K562 (cell line): ENCODE data around the gene KCTD18. TPM values are rescaled to one million over a fixed set of nuclear protein-coding genes. Genes with fewer than 3 reads are reported as not detected.

Experiments used
- CREM ChIP-seq: IDR thresholded peaks from 2 replicates; pipeline ENCODE4 v1.6.1; 2014; ENCODE audit warnings: antibody characterized with exemption, low read depth
- DPF2 ChIP-seq: fragments of 450-650 bp; IDR thresholded peaks from 2 replicates; pipeline ENCODE4 v1.6.1; 2016
- FOXK2 ChIP-seq, 2 experiments: fragments of 450-650 bp; IDR thresholded peaks in 1 of 2; conservative IDR thresholded peaks in 1 of 2; 2 replicates each; pipeline ENCODE4 v1.6.1; 2016; ENCODE audit warnings: low read depth in 2 of 2, mild to moderate bottlenecking in 1 of 2
- HCFC1 ChIP-seq: IDR thresholded peaks from 2 replicates; pipeline ENCODE4 v1.6.1; 2012; ENCODE audit warnings: low read depth, low read length, improper control_type of control experiment
- HMG20B ChIP-seq: fragments of 250-450 bp; sonication (Bioruptor Pico); IDR thresholded peaks from 2 replicates; pipeline ENCODE4 v1.5.0; 2021; ENCODE audit warnings: mild to moderate bottlenecking
- IRF1 ChIP-seq: sonication (generic); formaldehyde crosslinking; IDR thresholded peaks from 2 replicates; pipeline ENCODE4 v1.8.0; 2022; ENCODE audit warnings: missing genetic modification reagents, mild to moderate bottlenecking, borderline replicate concordance
- MCM5 ChIP-seq: fragments of 450-650 bp; IDR thresholded peaks from 2 replicates; pipeline ENCODE4 v1.6.1; 2016; ENCODE audit warnings: low read depth
- NCOA6 ChIP-seq: fragments of 450-650 bp; IDR thresholded peaks from 2 replicates; pipeline ENCODE4 v1.6.1; 2017; ENCODE audit warnings: mild to moderate bottlenecking
- NR3C1 ChIP-seq: sonication (generic); formaldehyde crosslinking; IDR thresholded peaks from 2 replicates; pipeline ENCODE4 v1.8.1; 2022; ENCODE audit warnings: missing genetic modification reagents
- PHB2 ChIP-seq: fragments of 450-650 bp; IDR thresholded peaks from 2 replicates; pipeline ENCODE4 v1.6.1; 2017; ENCODE audit warnings: low read depth
- PHF21A ChIP-seq: fragments of 450-650 bp; IDR thresholded peaks from 2 replicates; pipeline ENCODE4 v1.6.1; 2017; ENCODE audit warnings: low read depth, borderline replicate concordance
- PML ChIP-seq: IDR thresholded peaks from 2 replicates; pipeline ENCODE4 v1.6.1; 2012; ENCODE audit warnings: low read length, inconsistent platforms
- POLR2H ChIP-seq: IDR thresholded peaks from 2 replicates; pipeline ENCODE4 v1.6.1; 2016; ENCODE audit warnings: missing genetic modification characterization, low read depth, mild to moderate bottlenecking, control low read depth, missing compliant biosample characterization, moderate library complexity
- POLR3A ChIP-seq: IDR thresholded peaks from 2 replicates; pipeline ENCODE4 v1.6.1; 2011; ENCODE audit warnings: borderline replicate concordance, mild to moderate bottlenecking, moderate library complexity; ENCODE audit not compliant: insufficient read length, insufficient read depth; ENCODE audit errors: extremely low read depth
- RAD21 ChIP-seq, 2 experiments: fragments of 250-450 bp in 1 of 2; fragments of 450-650 bp in 1 of 2; sonication (Bioruptor Pico) in 1 of 2; formaldehyde crosslinking in 1 of 2; IDR thresholded peaks in 1 of 2; conservative IDR thresholded peaks in 1 of 2; 2 replicates each; pipeline versions ENCODE4 v1.4.0 to v1.8.0; 2020 to 2022; ENCODE audit warnings: mild to moderate bottlenecking in 2 of 2, moderate library complexity in 1 of 2
- SETDB1 ChIP-seq: IDR thresholded peaks from one replicate; pipeline ENCODE4 v1.6.1; 2012; ENCODE audit warnings: low read length, control low read depth, inconsistent platforms
- SMAD4 ChIP-seq: fragments of 250-450 bp; sonication (Bioruptor Pico); conservative IDR thresholded peaks from 2 replicates; pipeline ENCODE4 v1.8.0; 2021; ENCODE audit warnings: inconsistent platforms, mild to moderate bottlenecking, moderate library complexity
- XRCC5 ChIP-seq: fragments of 200-400 bp; formaldehyde crosslinking; IDR thresholded peaks from 2 replicates; pipeline ENCODE4 v1.6.1; 2017; ENCODE audit warnings: low read depth, mild to moderate bottlenecking, low read length
- ZFP36 ChIP-seq: fragments of 150-350 bp; IDR thresholded peaks from 2 replicates; pipeline ENCODE4 v1.6.1; 2018; ENCODE audit warnings: low read length, low read depth; ENCODE audit not compliant: partially characterized antibody
- ZNF316 ChIP-seq: fragments of 450-650 bp; IDR thresholded peaks from 2 replicates; pipeline ENCODE4 v1.6.1; 2016
- ZNF57 ChIP-seq: fragments of 450-650 bp; formaldehyde crosslinking; IDR thresholded peaks from 2 replicates; pipeline ENCODE4 v1.4.0; 2020; ENCODE audit warnings: mild to moderate bottlenecking, moderate library complexity
- polyA plus RNA-seq, 8 experiments: library from polyadenylated mRNA; depleted of rRNA in 4 of 8; stranded (reverse) in 5 of 8; unstranded in 3 of 8; fragments of >200 nt; fragmentation: Nextera tagmentation in 2 of 8; fragmentation: Illumina TruSeq in 1 of 8; extraction: Ambion mirVana in 2 of 8; extraction: Trizol in 1 of 8; gene quantifications; 2 replicates each; pipeline versions ENCODE4 v1.2.1 to v1.2.3, GENCODE V29; 2011 to 2014; ENCODE audit warnings: inconsistent platforms in 1 of 8, missing spikeins in 1 of 8
- total RNA-seq, 7 experiments: library from RNA; depleted of rRNA in 6 of 7; stranded (reverse); fragments of >200 nt in 6 of 7; fragmentation: Illumina TruSeq in 2 of 7; extraction: Trizol in 2 of 7; gene quantifications; 2 replicates each; pipeline versions ENCODE4 v1.2.1 to v1.2.3, GENCODE V29; 2011 to 2021; ENCODE audit warnings: low replicate concordance in 1 of 7
- TF ChIP-seq, protein P1 (sequence below): fragments of 450-650 bp; IDR thresholded peaks from 2 replicates; pipeline ENCODE4 v1.6.1; 2017; ENCODE audit warnings: antibody characterized with exemption
- TF ChIP-seq, protein P2 (sequence below), 2 experiments: fragments of 450-650 bp in 1 of 2; sonication (generic) in 1 of 2; formaldehyde crosslinking in 1 of 2; IDR thresholded peaks in 1 of 2; conservative IDR thresholded peaks in 1 of 2; 2 replicates each; pipeline versions ENCODE4 v1.6.1 to v1.8.1; 2016 to 2023; ENCODE audit warnings: mild to moderate bottlenecking in 2 of 2, moderate library complexity in 2 of 2, inconsistent platforms in 1 of 2, missing genetic modification reagents in 1 of 2

The KCTD18 gene
- total and polyA plus RNA-seq, 9 of the 15 experiments (the other 6 are each of a cell fraction or from before 2014, with no cell fraction given), result 0.39 to 5.4 (median 3.8) TPM

- no peak; the same call in 1 of the 2 replicates for TF ChIP-seq PML
- TF ChIP-seq RAD21 (CRISPR knock-in tag; conservative IDR thresholded peaks at IDR 0.05 in 1 of 2, IDR thresholded peaks at IDR 0.05 in 1 of 2), result 0 out of 4 replicates have a peak, but pooled peaks of 1 of the 2 experiments have one; percentile 17
- no peak for TF ChIP-seq HMG20B (CRISPR knock-in tag)
- no peak for TF ChIP-seq ZNF57 (CRISPR knock-in tag)
- TF ChIP-seq XRCC5, result peak; percentile 44; the same call in 1 of the 2 replicates
- no peak for TF ChIP-seq SMAD4 (CRISPR knock-in tag)
- no peak for TF ChIP-seq PHB2
- TF ChIP-seq MCM5, result no peak
- no peak for TF ChIP-seq PHF21A
- TF ChIP-seq ZNF316, result no peak
- TF ChIP-seq POLR3A, result no peak
- TF ChIP-seq NCOA6, result no peak
- TF ChIP-seq, protein P1, sequence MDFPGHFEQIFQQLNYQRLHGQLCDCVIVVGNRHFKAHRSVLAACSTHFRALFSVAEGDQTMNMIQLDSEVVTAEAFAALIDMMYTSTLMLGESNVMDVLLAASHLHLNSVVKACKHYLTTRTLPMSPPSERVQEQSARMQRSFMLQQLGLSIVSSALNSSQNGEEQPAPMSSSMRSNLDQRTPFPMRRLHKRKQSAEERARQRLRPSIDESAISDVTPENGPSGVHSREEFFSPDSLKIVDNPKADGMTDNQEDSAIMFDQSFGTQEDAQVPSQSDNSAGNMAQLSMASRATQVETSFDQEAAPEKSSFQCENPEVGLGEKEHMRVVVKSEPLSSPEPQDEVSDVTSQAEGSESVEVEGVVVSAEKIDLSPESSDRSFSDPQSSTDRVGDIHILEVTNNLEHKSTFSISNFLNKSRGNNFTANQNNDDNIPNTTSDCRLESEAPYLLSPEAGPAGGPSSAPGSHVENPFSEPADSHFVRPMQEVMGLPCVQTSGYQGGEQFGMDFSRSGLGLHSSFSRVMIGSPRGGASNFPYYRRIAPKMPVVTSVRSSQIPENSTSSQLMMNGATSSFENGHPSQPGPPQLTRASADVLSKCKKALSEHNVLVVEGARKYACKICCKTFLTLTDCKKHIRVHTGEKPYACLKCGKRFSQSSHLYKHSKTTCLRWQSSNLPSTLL, result no peak
- TF ChIP-seq, protein P2, sequence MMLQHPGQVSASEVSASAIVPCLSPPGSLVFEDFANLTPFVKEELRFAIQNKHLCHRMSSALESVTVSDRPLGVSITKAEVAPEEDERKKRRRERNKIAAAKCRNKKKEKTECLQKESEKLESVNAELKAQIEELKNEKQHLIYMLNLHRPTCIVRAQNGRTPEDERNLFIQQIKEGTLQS (IDR thresholded peaks at IDR 0.05), result no peak
- TF ChIP-seq, protein P2 (CRISPR knock-in tag; conservative IDR thresholded peaks at IDR 0.05), result no peak
- peak; percentile 48; the same call in 1 of the 2 replicates for TF ChIP-seq POLR2H (tag)
- TF ChIP-seq ZFP36, result no peak
- TF ChIP-seq FOXK2 (conservative IDR thresholded peaks at IDR 0.05 in 1 of 2, IDR thresholded peaks at IDR 0.05 in 1 of 2; ENCODE audit: low read depth in 2 of 2), result peak in 1 of 2 experiments; percentile 39; a peak in 1 of 4 replicates
- no peak for TF ChIP-seq NR3C1 (CRISPR knock-in tag)
- 0 out of 2 replicates have a peak, but pooled peaks have one; percentile 41 for TF ChIP-seq HCFC1
- no peak for TF ChIP-seq DPF2
- no peak for TF ChIP-seq SETDB1
- no peak for TF ChIP-seq IRF1 (CRISPR knock-in tag)
- peak; percentile 65; the same call in 1 of the 2 replicates for TF ChIP-seq CREM
These were observed 16.2 kb upstream of the KCTD18 start, which contains the start of gene SGO2 (continued) for GRCh38 chr2:200525882-200526651.
